GM19023 (cell line): ENCODE results near the gene SHH.
"Not testable (repeated sequence)": the region's sequence is repeated elsewhere in the genome, so short reads cannot be mapped to it uniquely, and the experiment has no call there.

Experiments used
- ATAC-seq: cut with Tn5 transposase; IDR thresholded peaks from one replicate; pipeline ENCODE4 v1.9.1; 2021; ENCODE audit warnings: mild to moderate bottlenecking, moderate library complexity; ENCODE audit not compliant: unreplicated experiment

Gene SHH

DNA sequence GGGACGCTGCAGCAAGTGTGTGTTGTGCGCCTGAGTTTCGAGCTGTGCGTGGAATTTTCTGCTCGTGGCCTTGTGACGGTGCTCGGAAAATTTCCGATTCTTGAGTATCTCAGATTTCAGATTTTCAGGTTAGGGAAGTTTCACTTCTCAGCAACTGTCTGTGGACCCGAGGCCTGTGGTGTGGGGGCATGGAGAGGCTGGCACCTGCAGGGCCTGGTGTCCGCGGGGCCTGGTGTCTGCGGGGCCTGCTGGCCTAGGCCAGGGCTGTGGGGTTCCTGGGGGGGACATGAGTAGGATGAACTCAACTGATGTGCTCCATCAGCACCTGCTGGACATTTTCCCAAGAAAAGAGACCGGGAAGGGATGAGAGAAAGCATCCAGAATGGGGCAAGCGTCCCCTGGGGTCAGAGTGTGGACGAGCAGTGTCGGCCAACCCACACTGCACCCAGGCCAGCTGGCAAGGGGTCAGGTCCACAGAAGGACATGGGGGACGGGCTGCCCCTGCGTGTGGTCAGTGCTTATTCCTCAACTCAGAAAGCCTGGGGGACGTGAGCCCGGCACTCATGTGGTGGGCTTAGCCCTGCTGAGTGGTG, 31.3 kb upstream of the SHH start:
- no peak for ATAC-seq

DNA sequence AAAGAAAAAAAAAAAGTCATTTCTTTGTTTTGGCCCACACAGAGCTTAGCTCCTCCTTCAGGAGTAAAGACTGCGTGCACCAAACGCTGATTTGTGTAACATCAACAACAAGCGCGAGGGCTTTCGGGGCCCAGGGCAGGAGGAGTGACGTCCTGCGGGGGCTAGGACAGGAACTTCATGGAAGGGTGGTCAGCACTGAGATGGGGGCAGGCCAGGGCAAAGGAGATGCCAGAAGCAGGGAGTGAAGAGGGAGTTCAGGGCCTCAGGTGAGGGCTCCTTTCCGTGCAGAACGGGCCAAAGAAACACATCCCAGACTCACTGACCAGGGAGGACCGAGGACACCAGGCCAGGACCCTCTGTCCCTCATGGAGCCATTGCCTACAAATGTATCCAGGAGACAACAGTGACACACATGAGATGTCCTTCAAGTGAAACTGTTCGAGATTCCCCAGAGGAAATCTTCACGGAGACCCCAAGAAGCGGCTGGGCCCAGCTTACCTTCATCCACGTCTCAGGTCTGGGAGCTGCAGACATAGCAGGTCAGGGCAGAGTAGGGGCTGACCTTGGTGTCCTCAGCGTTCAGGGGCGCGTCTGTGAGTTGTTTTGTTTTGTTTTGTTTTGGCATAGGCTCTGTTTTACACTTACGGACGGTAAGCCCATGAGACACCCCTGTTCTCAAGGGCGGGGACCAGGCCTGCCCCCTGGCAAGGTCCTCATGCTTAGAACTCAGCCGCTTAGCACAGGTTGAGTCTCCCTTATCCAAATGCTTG, 30.4 kb upstream of the SHH start:
- ATAC-seq = no peak

DNA sequence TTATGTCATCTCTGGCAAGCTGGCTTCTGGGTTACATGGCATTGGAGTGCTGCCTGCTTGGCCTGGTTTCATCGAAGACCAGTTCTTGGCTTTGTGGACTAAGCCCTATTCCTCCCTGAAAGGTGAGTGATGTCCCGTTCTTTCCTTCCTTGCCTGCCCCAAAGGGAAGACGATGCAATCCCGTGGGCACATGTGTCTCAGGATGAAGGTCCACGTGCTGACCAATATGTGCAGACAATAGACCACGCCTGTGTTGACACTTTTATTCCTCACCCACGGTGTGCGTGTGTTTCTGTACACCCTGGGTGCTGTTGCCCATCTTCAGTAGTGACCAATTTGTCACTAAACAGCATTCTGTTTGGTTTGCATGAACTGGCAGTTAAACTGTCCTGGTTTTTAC, 28.6 kb upstream of the SHH start:
- no peak for ATAC-seq

DNA sequence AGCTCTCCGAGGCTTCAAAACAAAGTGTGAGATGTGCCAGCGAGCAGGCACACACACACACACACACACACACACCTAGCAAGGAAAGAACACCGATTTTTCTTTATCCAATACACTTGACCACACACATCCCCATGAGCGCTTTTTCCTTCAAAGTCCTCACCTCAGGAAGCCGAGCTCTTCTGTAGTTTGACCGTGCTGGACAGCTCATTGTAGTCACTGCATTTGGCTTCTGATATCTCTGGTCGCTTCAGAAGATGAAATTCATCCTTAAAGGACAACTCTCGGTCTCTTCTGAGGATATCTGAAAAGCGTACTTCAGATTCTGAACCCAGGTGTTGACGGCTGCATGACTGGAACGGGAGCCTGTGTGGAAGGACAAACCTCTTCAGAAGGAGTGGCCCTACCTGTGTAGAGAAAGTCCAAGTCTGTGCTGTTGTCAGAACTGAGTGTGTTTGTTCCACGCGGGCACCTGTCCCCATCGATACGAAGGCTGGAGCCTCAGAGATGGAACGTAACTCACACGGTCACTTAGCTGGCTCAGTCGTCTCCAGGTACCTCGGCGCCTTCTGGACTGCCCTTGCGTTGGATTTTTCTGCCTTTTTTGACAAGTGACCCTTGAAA, 28.1 kb upstream of the SHH start:
- no peak for ATAC-seq

DNA sequence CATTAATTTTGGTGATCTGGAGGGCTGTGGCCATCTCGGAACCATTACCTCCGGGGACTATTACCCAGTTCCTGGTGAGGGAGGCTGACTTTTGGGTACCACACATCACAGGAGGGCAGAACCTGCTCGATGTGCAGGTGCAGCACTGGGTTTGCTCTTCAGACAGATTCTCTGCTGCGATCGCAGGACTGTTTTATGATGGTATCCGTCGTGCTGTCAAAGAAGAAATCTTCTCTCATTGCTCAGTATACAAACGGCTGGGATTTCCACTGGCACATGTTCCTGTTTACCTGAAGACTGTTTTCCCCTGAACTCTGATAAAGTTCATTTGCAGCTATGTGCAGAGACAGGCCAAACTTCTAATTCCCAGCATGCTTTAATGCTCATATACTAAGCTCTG, 27.2 kb upstream of the SHH start:
- ATAC-seq = no peak

DNA sequence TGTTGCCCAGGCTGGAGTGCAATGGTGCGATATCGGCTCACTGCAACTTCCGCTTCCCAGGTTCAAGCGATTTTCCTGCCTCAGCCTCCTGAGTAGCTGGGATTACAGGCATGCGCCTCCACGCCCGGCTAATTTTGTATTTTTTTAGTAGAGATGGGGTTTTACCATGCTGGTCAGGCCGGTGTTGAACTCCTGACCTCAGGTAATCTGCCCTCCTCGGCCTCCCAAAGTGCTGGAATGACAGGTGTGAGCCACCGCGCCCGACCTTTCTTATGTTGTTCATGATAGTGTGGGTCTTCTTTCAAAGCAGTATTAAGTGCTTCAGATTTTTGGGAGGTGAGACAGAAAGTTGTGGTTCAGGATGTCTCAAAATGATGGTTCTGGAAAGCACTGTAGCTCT, 26.0 kb upstream of the SHH start:
- not testable (repeated sequence) for ATAC-seq

DNA sequence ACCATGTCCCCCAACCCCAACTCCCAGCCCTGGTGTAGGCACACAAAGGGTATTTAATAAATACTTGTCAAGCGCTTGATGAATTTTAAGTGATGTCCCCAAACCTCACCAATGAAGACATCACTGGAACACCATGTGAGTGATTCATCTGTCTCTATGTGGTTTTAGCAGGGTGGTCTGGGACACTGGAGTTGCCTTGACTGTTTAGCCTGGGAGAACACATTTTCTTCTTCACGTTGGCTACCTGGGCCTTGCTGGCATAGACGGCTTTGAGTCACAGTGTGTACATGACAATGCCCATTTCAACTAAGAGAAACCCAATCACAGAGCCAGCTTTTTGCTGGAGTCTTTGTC, 24.8 kb upstream of the SHH start:
- no peak for ATAC-seq

DNA sequence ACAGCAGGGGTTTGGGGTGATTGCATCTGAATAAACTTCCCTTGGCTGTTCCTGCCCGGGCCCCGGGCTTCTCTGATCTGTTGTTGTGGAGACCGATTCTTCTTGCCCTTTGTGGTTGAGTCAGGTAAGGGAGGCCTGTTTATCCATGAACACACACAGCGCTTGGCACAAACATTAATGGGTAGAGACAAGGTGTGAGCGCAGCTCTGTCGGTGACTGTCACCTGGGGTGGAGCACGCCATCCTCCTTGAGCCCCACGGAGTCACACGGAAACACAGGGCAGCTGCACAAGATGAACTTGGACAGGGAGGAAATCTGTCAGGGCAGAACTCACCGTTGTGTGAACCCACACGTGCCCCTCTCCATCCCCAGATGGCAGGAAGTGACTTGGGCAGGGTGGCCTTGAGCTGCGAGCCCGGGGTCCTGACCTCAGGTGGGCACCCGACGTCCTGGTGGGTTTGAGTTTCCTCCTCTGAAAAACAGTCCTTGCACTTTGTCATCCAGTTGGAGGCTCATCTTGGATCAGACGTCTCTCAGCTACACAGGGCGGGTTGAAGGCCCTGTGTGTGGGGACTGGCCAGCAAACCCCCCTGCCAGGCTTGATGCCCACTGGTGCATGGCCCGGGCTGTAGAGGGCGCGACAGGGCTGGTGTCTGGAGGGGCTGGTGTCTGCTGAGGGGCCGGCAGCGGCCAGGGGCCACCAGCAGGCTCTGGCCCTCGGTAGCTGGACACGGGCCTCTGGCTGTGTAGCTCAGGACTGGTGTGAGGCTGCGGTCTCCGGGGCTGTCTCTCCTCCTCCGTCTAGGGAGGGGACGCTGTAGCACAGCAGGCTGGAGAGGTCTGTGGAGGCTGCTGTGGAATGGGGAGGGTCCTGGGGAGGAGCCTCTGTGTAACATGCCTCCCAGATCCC, 24.2 kb upstream of the SHH start:
- ATAC-seq = no peak

DNA sequence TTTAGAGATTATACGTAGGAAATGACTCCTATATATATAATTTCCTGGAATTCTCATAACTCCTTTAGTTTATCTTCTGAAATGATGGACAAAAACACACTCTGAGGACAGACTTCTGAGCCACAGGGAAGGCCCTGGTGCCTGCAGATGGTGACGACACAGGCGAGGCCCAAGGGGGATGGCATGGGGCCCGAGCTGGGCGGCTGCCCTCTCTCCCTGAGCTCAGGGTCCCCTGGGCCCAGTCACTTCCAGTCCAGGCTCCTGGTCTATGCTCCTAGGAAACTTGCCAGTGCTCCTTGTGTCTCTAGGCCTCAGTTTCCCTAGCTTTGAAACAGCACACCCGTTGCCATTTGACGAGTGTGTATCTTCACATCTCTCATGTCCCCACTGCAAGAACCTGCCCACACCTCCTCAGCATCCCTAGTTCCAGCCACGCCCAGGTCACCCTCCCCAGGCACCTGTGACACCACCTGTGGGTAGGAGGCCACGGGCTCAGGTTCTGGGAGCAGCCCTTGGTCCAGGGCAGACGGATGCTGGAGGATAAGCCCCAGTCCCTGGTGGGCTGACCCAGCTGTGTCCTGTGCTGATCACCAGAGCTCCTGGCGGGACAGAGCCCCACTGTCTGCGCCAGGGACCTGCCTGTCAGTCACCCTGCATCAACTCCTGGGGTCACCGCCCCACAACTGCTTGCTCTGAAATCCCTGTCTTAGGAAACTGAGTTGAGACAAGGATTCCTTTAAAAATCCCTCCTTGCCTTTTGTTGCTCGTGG, 23.4 kb upstream of the SHH start:
- no peak for ATAC-seq

DNA sequence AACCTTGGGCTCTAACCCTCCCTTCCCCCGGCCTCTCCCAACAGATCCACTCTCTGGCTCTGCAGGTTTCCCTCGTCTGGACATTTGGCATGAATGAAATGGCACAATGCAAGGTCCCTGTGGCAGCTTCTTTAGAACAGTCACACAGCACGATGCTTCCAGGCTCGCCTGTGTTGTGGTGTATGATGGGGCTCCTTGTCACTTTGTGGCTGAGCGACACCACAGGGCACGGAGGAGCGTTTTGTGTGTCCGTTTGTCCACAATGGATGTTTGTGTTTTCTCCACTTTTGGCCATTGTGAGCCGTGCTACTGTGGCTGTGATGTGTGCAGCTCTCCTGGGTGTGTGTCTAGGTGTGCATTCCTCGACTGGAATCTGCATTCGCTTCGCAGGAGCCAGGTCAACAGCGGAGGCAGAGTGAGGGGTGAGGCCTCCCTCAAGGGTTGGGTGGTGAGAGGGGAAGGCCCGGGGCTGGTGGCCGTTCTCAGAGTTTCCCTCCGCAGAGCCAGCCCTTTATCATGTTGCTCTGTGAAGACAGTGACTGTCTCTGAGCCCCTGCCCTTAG, 22.3 kb upstream of the SHH start:
- no peak for ATAC-seq

DNA sequence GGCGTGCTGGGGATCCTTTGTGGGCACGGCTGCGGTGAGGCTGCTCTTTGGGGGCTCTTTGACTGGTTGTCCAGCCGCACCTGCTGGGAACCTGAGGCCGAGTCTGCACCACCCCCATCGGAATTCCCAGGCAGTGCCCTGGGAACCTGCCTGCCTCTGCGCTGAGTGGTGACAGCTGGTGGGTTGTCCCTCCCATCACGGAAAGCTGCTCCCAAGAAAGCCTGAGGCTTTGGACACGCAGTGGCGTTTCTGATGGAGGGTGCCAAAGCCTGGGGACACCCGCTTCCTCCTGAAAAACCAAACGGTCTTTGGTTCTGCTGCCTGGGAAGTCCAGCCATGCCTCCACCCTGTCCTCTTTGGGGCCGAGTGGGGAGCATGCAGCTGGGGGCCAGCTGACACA, 21.4 kb upstream of the SHH start:
- ATAC-seq = no peak

DNA sequence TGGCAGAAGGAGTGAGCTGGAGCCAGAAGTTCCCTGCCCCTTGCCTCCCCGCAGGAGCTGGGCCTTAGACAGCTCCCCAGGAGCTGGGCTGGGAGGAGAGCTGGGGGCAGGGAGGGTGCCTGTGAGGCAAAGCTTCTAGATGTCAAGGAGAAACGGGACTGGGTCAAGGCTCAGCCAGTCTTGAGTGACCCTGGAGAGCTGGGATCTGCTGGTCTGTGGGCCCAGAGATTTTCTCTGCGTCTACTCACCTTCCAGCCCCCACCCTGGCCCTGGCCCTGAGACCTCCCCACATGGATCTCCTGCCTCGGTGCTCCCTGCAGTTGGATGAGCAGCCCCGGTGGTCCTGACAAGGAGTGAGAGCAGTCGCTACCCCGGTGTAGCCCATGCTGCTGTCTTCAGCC, 20.3 kb upstream of the SHH start:
- no peak for ATAC-seq

DNA sequence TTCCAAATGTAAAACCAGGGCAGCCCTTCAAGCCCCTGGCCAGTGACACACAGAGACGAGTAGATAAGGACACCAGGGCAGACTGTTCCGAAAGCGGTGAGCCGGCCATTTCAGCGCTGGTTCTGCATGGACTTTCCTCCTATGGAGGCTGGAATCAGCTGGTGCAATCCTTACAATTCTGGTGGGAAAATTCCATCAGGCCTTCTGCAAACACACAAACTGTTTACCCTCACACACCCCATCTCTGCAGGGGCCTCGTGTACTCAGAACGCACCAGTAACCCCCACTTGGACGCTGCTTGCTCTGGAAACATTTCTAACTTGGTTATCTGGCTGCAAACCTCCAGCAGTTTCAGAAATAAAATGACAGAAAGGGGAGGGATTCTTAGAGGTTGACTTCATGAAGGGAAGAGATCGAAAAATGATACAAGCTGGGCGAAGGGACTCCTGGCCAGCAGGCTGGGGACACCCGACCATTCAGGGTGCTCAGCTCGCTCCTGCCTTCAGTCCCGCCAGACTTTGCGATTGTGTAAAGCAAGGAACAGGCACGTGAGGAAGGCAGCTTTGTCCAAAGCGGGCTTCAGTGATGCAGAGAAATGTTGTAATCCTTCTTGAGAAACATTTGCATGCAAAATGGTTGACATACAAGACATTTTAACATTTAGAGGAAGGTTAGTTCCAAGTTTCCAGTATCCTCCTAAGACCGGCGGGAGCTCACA, 19.7 kb upstream of the SHH start:
- no peak for ATAC-seq

DNA sequence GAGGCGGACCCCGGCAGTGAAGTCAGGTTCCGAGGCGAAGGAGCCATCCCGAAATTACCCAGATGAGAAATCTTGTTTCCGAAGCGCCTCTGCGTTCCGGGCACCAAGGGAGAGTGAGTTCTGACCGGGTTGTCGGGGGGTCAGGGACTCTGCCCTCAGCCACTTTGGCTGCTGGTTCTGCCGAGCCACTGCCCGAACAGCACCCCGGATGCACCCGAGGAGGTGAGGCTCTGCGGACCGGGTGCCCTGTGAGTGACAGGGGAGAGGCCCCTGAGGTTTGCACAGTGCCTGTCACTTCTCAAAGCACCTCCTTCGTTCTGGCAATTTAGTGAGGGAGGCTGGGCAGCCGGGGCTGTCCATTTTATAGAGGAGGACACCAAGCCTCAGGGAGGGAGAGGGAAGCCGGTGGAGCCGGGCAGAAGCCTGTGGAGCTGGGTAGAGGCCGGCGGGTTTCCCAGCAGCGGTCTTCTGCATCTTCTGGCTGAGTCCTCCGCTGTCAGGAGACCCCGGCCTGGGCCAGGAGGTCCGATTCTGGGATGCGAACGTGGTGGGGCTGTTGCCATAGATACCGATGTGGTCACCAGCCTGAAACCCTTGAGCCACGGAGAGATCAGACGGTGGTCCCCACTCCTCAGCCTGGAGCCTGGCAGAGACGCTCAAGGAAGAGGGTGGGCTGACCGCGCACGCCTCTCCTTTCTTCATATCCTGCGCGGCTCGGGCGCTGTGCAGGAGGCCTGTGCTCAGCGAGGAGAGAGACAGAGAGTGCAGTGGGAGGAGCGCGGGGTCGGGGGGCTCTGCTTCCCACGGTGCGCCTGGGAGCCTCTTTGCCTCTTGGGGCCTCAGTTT, 18.9 kb upstream of the SHH start:
- no peak for ATAC-seq

DNA sequence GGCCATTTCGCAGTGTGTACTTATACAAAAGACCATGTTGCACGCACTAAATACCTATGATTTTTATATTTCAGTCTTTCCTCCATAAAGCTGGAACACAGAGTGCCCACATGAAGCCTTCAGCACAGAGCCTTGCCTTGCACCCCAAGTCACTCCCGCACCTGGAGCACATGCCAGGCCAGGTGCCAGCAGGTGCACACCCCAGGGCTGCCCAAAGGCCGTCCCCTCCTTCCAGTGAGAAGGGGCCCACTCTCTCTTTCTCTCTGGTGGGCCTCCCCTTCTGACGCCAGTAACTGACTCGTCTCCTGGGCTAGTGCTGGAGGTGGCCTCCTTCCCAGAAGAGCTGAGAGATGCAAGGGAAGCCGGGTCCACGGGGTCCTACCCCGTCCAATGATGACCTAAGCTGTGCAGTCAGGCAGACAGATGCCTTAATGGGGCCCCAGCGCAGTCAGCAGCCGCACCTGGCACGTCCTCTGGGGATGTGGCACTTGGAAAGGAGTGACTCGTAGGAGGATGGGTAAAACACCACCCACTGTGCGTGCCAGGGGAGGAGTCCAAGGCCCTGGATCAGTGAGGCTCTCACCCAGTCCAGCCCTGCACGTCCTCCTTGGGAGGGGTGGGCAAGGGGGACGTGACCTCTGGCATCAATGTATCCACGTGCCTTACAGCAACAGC, 17.7 kb upstream of the SHH start:
- no peak for ATAC-seq

DNA sequence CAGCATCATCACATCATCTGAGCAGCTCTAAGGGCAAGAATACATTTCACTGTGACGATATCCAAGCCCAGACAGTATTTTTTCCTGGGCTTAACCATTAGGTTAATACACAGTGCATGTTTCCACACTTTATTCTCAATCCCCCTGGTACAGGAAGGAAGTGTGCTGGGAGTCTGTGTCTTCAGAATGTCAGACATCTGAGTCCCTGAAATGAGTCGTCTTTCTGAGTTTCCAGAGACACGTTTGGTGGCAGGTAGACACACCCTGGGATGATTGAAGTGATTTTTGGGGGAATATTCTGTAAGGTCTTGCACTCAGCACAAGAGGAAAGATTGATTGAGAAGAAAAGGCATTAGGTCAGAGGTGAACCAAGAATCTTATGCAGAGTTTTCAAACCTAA, 13.1 kb upstream of the SHH start:
- no peak for ATAC-seq

DNA sequence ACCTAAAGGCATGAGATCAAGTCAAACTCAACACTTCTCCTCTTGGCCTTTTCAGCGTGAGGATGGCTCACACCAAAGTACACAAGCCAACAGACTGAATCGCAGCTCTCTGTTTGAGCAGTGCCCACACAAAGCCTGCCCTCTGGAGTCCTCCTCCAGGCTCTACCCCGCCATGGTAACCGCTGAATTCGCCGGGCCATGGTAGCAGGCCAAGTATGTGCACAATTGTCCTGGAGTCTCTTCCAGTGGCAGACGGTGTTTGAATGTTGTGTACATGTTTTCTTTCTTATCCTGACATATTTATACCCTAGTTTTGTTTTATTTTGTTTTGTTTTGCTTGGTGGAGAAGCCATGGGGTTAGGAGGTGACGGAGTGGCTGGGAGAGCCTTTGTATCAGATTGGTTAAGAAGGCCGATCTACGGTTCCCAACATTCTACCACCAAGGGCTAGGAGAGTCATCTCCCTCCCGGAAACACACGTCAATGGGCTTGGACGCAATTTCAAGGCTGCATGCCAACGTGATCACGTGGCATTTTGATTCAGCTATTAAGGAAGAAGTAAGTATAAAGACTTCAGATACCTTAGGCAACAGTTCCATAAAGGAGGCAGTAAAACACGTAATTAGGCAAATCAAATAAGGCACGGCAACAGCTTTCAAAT, 12.1 kb upstream of the SHH start:
- no peak for ATAC-seq

DNA sequence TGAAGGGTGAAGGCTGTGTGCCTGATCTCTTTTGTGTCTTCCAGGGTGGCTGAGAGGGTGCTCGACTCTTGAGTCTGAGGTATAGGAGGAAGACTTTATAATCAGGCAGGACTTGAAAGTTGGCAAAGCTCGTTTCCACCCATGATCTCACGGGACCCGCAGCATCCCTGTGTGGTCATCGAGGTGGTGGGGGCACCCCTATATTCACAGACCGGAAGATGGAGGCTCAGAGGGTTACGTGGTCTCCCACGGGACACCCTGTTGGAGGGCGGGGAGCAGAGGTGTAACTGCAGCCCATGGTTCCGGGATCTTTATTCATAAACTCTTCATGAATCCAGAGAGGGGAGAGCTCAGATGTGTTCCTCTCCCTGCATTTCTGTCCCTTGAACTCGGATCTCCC, 9.6 kb upstream of the SHH start:
- ATAC-seq = no peak
